Body of pancreas (tissue), 4 donors: ENCODE data around the gene SRPK1.

Source experiments
- CTCF ChIP-seq, 7 experiments: fragments of 450-650 bp in 4 of 7; fragments of 200-600 bp in 3 of 7; sonication (generic) in 3 of 7; IDR thresholded peaks; one replicate each; pipeline ENCODE4 v1.5.1; 2016 to 2019; ENCODE audit warnings: antibody characterized with exemption in 7 of 7
- POLR2A ChIP-seq, 3 donors: fragments of 450-650 bp; IDR thresholded peaks; one replicate each; pipeline ENCODE4 v1.6.1; 2016; ENCODE audit warnings: antibody characterized with exemption in 3 of 3, mild to moderate bottlenecking in 2 of 3

- TF ChIP-seq POLR2A (IDR thresholded peaks at IDR 0.05) (no peak), CTCF (IDR thresholded peaks at IDR 0.05) (no peak)
These were observed 3.2 kb upstream of the SRPK1 start for GRCh38 chr6:35924146-35924545.
